H1 (cell line): ENCODE data around the gene RAP1GAP. TPM values are rescaled to one million over a fixed set of nuclear protein-coding genes. Genes with fewer than 3 reads are reported as not detected.

Experiments used
- CBX5 ChIP-seq: fragments of 300-800, 300-1000 bp; sonication (generic); IDR thresholded peaks from 2 replicates; pipeline ENCODE4 v1.7.1; 2016; ENCODE audit warnings: antibody characterized with exemption, low read length, low read depth
- CBX8 ChIP-seq: fragments of 300-800, 300-1000 bp; sonication (generic); IDR thresholded peaks from 2 replicates; pipeline ENCODE4 v1.7.1; 2016; ENCODE audit warnings: low read depth, low read length, borderline replicate concordance
- KDM5A ChIP-seq: fragments of 200-600 bp; IDR thresholded peaks from 2 replicates; pipeline ENCODE4 v1.7.1; 2012; ENCODE audit warnings: mild to moderate bottlenecking, low read length, inconsistent platforms, mixed read lengths
- NRF1 ChIP-seq: IDR thresholded peaks from 2 replicates; pipeline ENCODE4 v1.6.1; 2011; ENCODE audit warnings: mild to moderate bottlenecking, low read depth, low read length, improper control_type of control experiment
- SRF ChIP-seq: IDR thresholded peaks from 2 replicates; pipeline ENCODE4 v1.6.1; 2011; ENCODE audit warnings: mild to moderate bottlenecking, low read depth, low read length, moderate library complexity
- SUZ12 ChIP-seq: fragments of 200-600 bp; sonication (generic); IDR thresholded peaks from 2 replicates; pipeline ENCODE4 v1.6.1; 2012; ENCODE audit warnings: mild to moderate bottlenecking, inconsistent platforms, low read length, moderate library complexity, mixed read lengths
- TBP ChIP-seq: IDR thresholded peaks from 2 replicates; pipeline ENCODE4 v1.6.1; 2011; ENCODE audit warnings: low read depth, low read length, improper control_type of control experiment
- polyA plus RNA-seq, 7 experiments: library from polyadenylated mRNA; depleted of rRNA in 3 of 7; stranded (reverse) in 5 of 7; unstranded in 2 of 7; fragments of >200 nt in 5 of 7; fragments of 200-250 nt in 2 of 7; gene quantifications; 1 replicate in 5 of 7; 2 replicates in 1 of 7; 4 replicates in 1 of 7; pipeline versions ENCODE4 v1.2.1 to v1.2.3, GENCODE V29; 2011 to 2013; ENCODE audit warnings: missing spikeins in 2 of 7, mixed read lengths in 2 of 7
- total RNA-seq: library from RNA; stranded (reverse); fragmentation: NEBNext Ultra II Directional; extraction: Animal tissue kit (Norgen Biotek cat#: 25700); gene quantifications from 2 replicates; pipeline ENCODE4 v1.2.1, GENCODE V29; 2021

Gene RAP1GAP
- total and polyA plus RNA-seq, 2 of the 8 experiments (the other 6 are each of a cell fraction or from before 2014, with no cell fraction given), result 8.4 TPM

DNA sequence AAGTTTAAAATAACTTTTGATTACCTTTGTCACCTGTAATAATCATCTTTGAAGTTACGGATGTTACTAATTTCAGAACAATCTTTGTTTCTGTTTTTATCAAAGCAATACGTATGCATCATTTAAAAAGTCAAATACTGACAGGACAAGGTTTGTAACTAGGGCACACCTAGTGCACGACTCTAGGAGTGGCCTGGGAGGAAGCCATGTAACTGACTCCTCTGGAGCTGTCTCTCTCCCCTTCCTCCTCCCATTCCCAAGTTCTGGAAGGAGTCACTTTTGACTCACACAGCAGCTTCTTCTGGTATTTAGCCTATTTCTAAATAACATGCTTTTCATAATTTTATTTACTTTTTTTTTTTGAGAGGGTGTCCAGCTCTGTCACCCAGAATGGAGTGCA is 11.8 kb upstream of the RAP1GAP start (continued):
- no peak for TF ChIP-seq KDM5A
- no peak for TF ChIP-seq SUZ12
- TF ChIP-seq SRF, result no peak
- TF ChIP-seq TBP, result no peak
- no peak for TF ChIP-seq NRF1
- no peak for TF ChIP-seq CBX8
- TF ChIP-seq CBX5, result no peak
